Hepatocyte (in vitro differentiated cells): ENCODE data around the gene PTPN3. TPM values are rescaled to one million over a fixed set of nuclear protein-coding genes. Genes with fewer than 3 reads are reported as not detected.

Experiments used
- DNase-seq: peaks from one replicate; pipeline ENCODE4 v3.0.0-alpha.2; 2016; ENCODE audit warnings: low spot score
- H2AFZ ChIP-seq: fragments of 200-600 bp; sonication (generic); 2 replicates; pipeline ENCODE4 v1.6.0; 2016; ENCODE audit warnings: antibody characterized with exemption, mild to moderate bottlenecking
- H3K27ac ChIP-seq: fragments of 200-600 bp; sonication (generic); 2 replicates; pipeline ENCODE4 v1.5.1; 2016; ENCODE audit warnings: mild to moderate bottlenecking
- H3K27me3 ChIP-seq: fragments of 200-600 bp; sonication (generic); 2 replicates; pipeline ENCODE4 v1.6.1; 2016
- H3K36me3 ChIP-seq: fragments of 200-600 bp; sonication (generic); replicated peaks from 2 replicates; pipeline ENCODE4 v1.5.1; 2016; ENCODE audit warnings: low read depth; ENCODE audit not compliant: insufficient read depth
- H3K4me1 ChIP-seq: fragments of 200-600 bp; sonication (generic); 2 replicates; pipeline ENCODE4 v1.5.1; 2016; ENCODE audit warnings: mild to moderate bottlenecking, moderate library complexity; ENCODE audit not compliant: insufficient read depth
- H3K4me2 ChIP-seq: fragments of 200-600 bp; sonication (generic); 2 replicates; pipeline ENCODE4 v1.6.0; 2016
- H3K4me3 ChIP-seq: fragments of 200-600 bp; sonication (generic); 2 replicates; pipeline ENCODE4 v1.5.1; 2016; ENCODE audit warnings: mild to moderate bottlenecking
- H3K79me2 ChIP-seq: fragments of 200-600 bp; sonication (generic); 2 replicates; pipeline ENCODE4 v1.6.0; 2017; ENCODE audit warnings: mild to moderate bottlenecking
- H3K9me2 ChIP-seq: fragments of 200-600 bp; sonication (generic); replicated peaks from 2 replicates; pipeline ENCODE4 v1.6.0; 2017; ENCODE audit warnings: mild to moderate bottlenecking; ENCODE audit not compliant: insufficient read depth
- H3K9me3 ChIP-seq: fragments of 200-600 bp; sonication (generic); 2 replicates; pipeline ENCODE4 v1.5.1; 2016; ENCODE audit warnings: low read depth, mild to moderate bottlenecking
- H4K20me1 ChIP-seq: fragments of 200-600 bp; sonication (generic); 2 replicates; pipeline ENCODE4 v1.6.0; 2016; ENCODE audit warnings: mild to moderate bottlenecking; ENCODE audit not compliant: insufficient read depth, poor library complexity, severe bottlenecking
- EZH2 ChIP-seq: fragments of 200-600 bp; sonication (generic); IDR thresholded peaks from 2 replicates; pipeline ENCODE4 v1.6.1; 2016; ENCODE audit warnings: antibody characterized with exemption, mild to moderate bottlenecking, borderline replicate concordance
- EZH2phosphoT487 ChIP-seq: fragments of 200-600 bp; sonication (generic); IDR thresholded peaks from one replicate; pipeline ENCODE4 v1.6.1; 2018; ENCODE audit warnings: antibody characterized with exemption, mild to moderate bottlenecking, low read depth, moderate library complexity; ENCODE audit not compliant: unreplicated experiment, severe bottlenecking
- WGBS: methylation state at CpG from one replicate; pipeline ENCODE4 v1.1.6; 2016; ENCODE audit warnings: low lambda C conversion rate; ENCODE audit errors: missing lambda C conversion rate; 5-methylcytosine and 5-hydroxymethylcytosine counted together
- polyA plus RNA-seq: library from polyadenylated mRNA; unstranded; fragments of >200 nt; fragmentation: Nextera tagmentation; extraction: Ambion mirVana; gene quantifications from 2 replicates; pipeline ENCODE4 v1.2.1, GENCODE V29; 2016
- total RNA-seq: library from RNA; depleted of rRNA; stranded (reverse); fragments of >200 nt; gene quantifications from 2 replicates; pipeline ENCODE4 v1.2.3, GENCODE V29; 2014
- TF ChIP-seq, protein P1 (sequence below): fragments of 200-600 bp; sonication (generic); IDR thresholded peaks from 2 replicates; pipeline ENCODE4 v1.5.1; 2016; ENCODE audit warnings: antibody characterized with exemption, mild to moderate bottlenecking; ENCODE audit not compliant: poor library complexity

The PTPN3 gene
- total and polyA plus RNA-seq, 2 experiments from 2014 or later: 4.4 to 12.1 TPM

DNA sequence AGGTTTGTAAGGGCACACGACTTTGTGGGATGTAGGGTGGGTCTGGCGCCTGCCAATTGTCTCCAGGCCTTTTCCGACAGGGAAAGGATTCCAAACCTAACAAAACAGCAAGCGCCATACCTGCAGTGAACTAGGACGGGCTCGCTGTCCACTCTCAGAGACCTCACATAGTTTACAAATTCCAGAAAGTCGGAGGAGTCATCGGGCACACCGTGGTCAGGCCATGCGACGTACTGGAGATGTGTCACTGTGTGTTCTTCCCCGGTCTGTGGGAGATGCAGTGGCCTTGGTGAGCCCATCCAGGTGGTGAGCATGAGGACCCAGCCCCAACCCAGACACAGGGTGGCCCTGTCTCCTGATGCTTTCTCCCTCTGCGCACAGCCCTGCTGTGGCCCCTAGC lies 115.9 kb downstream of the PTPN3 start:
- no peak overlapping the region for H3K4me2 ChIP-seq
- H3K4me3 ChIP-seq: no peak overlapping the region
- H3K36me3 ChIP-seq: no peaks in the 10 kb centered on the region
- WGBS: 96% methylated on average over 13 of the region's 13 CpGs
- TF ChIP-seq EZH2phosphoT487 (no peak), EZH2 (no peak)
- TF ChIP-seq, protein P1, sequence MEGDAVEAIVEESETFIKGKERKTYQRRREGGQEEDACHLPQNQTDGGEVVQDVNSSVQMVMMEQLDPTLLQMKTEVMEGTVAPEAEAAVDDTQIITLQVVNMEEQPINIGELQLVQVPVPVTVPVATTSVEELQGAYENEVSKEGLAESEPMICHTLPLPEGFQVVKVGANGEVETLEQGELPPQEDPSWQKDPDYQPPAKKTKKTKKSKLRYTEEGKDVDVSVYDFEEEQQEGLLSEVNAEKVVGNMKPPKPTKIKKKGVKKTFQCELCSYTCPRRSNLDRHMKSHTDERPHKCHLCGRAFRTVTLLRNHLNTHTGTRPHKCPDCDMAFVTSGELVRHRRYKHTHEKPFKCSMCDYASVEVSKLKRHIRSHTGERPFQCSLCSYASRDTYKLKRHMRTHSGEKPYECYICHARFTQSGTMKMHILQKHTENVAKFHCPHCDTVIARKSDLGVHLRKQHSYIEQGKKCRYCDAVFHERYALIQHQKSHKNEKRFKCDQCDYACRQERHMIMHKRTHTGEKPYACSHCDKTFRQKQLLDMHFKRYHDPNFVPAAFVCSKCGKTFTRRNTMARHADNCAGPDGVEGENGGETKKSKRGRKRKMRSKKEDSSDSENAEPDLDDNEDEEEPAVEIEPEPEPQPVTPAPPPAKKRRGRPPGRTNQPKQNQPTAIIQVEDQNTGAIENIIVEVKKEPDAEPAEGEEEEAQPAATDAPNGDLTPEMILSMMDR: no peak
- H3K9me3 ChIP-seq: no peaks in the 10 kb centered on the region
- no peaks in the 10 kb centered on the region for H3K27me3 ChIP-seq
- no peaks in the 10 kb centered on the region for H3K79me2 ChIP-seq
- no peak for DNase-seq
- H4K20me1 ChIP-seq: no peaks in the 10 kb centered on the region
- H3K9me2 ChIP-seq: no peaks in the 10 kb centered on the region
- no peak overlapping the region for H3K27ac ChIP-seq
- no peak overlapping the region for H2AFZ ChIP-seq
- no peaks in the 10 kb centered on the region for H3K4me1 ChIP-seq

DNA sequence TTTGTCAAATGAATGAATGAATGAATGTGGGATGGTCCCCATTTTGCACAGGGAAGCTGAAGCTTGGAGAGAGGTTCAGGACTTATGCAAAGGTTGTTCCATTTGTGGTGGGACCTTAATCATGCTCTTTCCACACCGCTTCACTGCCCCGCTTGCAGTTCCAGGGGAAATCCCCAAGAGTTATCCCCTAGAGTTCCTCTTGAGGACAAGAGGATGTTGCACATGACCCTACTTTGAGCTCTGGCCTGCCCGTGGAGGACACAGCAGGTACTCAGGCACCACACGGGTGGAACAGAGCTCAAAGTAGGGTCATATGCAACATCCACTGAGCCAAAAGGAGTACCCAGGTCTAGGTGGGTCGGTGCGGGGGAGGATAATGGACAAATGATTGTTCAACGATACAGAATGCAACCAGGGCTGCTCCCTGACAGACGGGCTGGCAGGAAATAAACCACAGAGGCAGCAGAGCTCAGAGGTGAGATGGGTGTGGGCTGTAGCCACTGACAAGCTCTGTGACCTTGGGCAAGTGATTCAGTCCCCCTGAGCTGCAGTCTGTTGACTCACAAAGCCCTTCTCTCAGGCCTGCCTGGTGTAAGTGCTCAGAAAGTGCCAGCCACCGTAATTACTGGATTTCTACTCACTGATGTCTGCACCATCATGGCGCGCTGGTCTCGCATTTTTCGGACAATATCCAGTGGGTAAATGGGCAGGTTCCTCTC lies 116.9 kb downstream of the PTPN3 start:
- no peaks in the 10 kb centered on the region for H3K36me3 ChIP-seq
- WGBS: 92% methylated on average over 13 of the region's 13 CpGs
- H3K4me3 ChIP-seq: no peak overlapping the region
- H3K79me2 ChIP-seq: no peaks in the 10 kb centered on the region
- TF ChIP-seq, protein P1: no peak
- TF ChIP-seq EZH2 (no peak), EZH2phosphoT487 (no peak)
- H3K4me2 ChIP-seq: no peak overlapping the region
- no peaks in the 10 kb centered on the region for H4K20me1 ChIP-seq
- no peak overlapping the region for H2AFZ ChIP-seq
- no peaks in the 10 kb centered on the region for H3K9me3 ChIP-seq
- no peaks in the 10 kb centered on the region for H3K27me3 ChIP-seq
- no peak for DNase-seq
- H3K4me1 ChIP-seq: no peaks in the 10 kb centered on the region
- no peaks in the 10 kb centered on the region for H3K9me2 ChIP-seq
- no peak overlapping the region for H3K27ac ChIP-seq

DNA sequence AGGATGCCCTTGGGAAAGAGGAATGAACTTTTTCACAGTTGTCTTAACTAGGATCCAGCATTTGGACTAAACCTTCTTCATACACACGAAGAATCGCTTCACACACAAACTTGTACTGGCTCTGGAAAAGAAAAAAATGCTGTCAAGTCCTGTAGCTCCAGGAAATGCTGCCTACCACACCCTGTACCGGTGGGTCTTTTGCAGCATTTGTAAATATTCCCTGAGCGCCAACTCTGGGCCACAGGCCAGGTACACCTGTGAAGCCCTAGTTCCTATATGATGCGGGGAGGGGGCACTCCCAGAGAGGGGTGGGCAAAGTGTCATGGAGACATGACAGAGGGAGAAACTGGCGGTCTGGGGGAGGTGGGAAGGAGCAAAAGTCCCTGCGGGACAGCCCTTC lies 118.6 kb downstream of the PTPN3 start:
- TF ChIP-seq, protein P1: no peak
- TF ChIP-seq EZH2phosphoT487 (no peak), EZH2 (no peak)
- Histone ChIP-seq H3K9me2 (no peaks in the 10 kb centered on the region), H3K9me3 (no peaks in the 10 kb centered on the region), H3K27me3 (no peaks in the 10 kb centered on the region), H3K4me3 (no peak overlapping the region), H3K4me1 (no peaks in the 10 kb centered on the region), H3K36me3 (no peaks in the 10 kb centered on the region), H4K20me1 (no peaks in the 10 kb centered on the region), H2AFZ (no peak overlapping the region), H3K27ac (no peak overlapping the region), H3K4me2 (no peak overlapping the region), H3K79me2 (no peaks in the 10 kb centered on the region)
- no peak for DNase-seq
- WGBS: 92% methylated on average over 7 of the region's 7 CpGs
